ENCODE data around the gene CFAP54. TPM values are rescaled to one million over a fixed set of nuclear protein-coding genes. Genes with fewer than 3 reads are reported as not detected.
A peak's percentile ranks its signal among the peaks of the same experiment; 100 is the strongest.
"Not testable (repeated sequence)": the region's sequence is repeated elsewhere in the genome, so short reads cannot be mapped to it uniquely, and the experiment has no call there.

The CFAP54 gene
- total RNA-seq, 1 donor from 2014 or later, result 0.64 TPM

DNA sequence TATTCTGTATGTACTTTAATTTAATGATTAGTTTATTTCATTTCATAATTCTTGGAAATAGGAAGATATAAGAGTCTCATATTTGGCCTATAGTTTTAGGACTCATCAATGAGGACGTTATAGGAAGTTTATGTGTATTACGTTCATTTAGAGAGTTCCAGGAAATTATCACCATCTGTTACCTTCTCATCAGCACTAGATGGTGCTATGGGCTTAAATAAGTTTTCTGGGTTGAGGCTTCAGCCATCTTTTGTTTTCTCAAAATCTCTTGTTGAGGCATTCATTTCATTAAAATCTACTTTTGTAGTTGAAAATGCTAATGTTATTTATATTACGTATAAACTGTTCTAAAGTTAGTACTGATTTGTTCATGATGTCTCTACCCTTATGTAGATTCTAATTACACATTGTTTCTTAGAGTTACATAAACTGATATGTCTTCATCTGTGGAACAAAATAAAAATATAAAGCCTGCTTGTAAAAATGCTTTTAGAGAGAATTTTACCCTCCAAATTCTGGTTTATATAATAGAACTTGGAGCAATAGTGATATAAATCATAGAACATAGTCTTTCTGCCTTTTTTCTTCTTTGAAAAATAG is 89.2 kb downstream of the CFAP54 start:
- Mint-ChIP-seq H3K36me3 (ENCODE audit: low read depth) (no peaks in the 10 kb centered on the region), H3K27me3 (no peaks in the 10 kb centered on the region), H3K27ac (no peak overlapping the region), H3K4me1 (peaks cover 4% of the 10 kb centered on the region), H3K4me3 (no peak overlapping the region), H3K9me3 (no peaks in the 10 kb centered on the region)
- ChIA-PET POLR2A (no interaction called here), CTCF (interaction anchor here (1.4 to 1.9 kb wide), 6 partner anchors 30 to 1382 kb away, joined by 4 to 9 read pairs (median 6); no protein-coding TSS in a partner anchor)
- ATAC-seq (ENCODE audit: low read depth), result peak; percentile 50
- TF ChIP-seq, protein P1, sequence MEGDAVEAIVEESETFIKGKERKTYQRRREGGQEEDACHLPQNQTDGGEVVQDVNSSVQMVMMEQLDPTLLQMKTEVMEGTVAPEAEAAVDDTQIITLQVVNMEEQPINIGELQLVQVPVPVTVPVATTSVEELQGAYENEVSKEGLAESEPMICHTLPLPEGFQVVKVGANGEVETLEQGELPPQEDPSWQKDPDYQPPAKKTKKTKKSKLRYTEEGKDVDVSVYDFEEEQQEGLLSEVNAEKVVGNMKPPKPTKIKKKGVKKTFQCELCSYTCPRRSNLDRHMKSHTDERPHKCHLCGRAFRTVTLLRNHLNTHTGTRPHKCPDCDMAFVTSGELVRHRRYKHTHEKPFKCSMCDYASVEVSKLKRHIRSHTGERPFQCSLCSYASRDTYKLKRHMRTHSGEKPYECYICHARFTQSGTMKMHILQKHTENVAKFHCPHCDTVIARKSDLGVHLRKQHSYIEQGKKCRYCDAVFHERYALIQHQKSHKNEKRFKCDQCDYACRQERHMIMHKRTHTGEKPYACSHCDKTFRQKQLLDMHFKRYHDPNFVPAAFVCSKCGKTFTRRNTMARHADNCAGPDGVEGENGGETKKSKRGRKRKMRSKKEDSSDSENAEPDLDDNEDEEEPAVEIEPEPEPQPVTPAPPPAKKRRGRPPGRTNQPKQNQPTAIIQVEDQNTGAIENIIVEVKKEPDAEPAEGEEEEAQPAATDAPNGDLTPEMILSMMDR (IDR thresholded peaks at IDR 0.05), result no peak
- no peak for DNase-seq
- intact Hi-C loops (cut with micrococcal nuclease), result loop anchor here (1.0 to 10.0 kb wide), 10 partner anchors 407 to 1954 kb away; partner anchors contain the start of gene TMPO

GRCh38 chr12:96585977-96586376 is 96.6 kb downstream of the CFAP54 start:
- H3K4me3 Mint-ChIP-seq, result no peak overlapping the region
- H3K9me3 Mint-ChIP-seq, result no peaks in the 10 kb centered on the region

GRCh38 chr12:96587691-96588090 is 98.3 kb downstream of the CFAP54 start:
- no peak overlapping the region for H3K4me3 Mint-ChIP-seq
- CTCF ChIA-PET, result no interaction called here
- H3K4me1 Mint-ChIP-seq, result peaks cover 2% of the 10 kb centered on the region
- no peaks in the 10 kb centered on the region for H3K36me3 Mint-ChIP-seq (ENCODE audit: low read depth)
- DNase-seq (no peak), ATAC-seq (ENCODE audit: low read depth) (no peak)
- TF ChIP-seq, protein P1 (IDR thresholded peaks at IDR 0.05), result no peak
- POLR2A ChIA-PET, result no interaction called here
- H3K27me3 Mint-ChIP-seq, result peaks cover 17% of the 10 kb centered on the region
- no peak overlapping the region for H3K27ac Mint-ChIP-seq
- intact Hi-C loops (cut with micrococcal nuclease), result no loop called here
- H3K9me3 Mint-ChIP-seq, result no peaks in the 10 kb centered on the region

More at GRCh38 chr12:96585977-96586376, 96.6 kb downstream of the CFAP54 start:
- ChIA-PET CTCF (no interaction called here), POLR2A (no interaction called here)
- no peak overlapping the region for H3K27ac Mint-ChIP-seq
- H3K4me1 Mint-ChIP-seq, result peaks cover 2% of the 10 kb centered on the region
- no peaks in the 10 kb centered on the region for H3K36me3 Mint-ChIP-seq (ENCODE audit: low read depth)
- intact Hi-C loops (cut with micrococcal nuclease), result no loop called here
- H3K27me3 Mint-ChIP-seq, result peaks cover 17% of the 10 kb centered on the region
- ATAC-seq (ENCODE audit: low read depth), result no peak
- DNase-seq, result no peak
- TF ChIP-seq, protein P1 (IDR thresholded peaks at IDR 0.05), result no peak

GRCh38 chr12:96590970-96591369 is 101.6 kb downstream of the CFAP54 start:
- no peaks in the 10 kb centered on the region for H3K36me3 Mint-ChIP-seq (ENCODE audit: low read depth)
- no peak overlapping the region for H3K4me3 Mint-ChIP-seq
- POLR2A ChIA-PET, result no interaction called here
- DNase-seq (no peak), ATAC-seq (ENCODE audit: low read depth) (no peak)
- no peak overlapping the region for H3K27ac Mint-ChIP-seq
- CTCF ChIA-PET, result no interaction called here
- H3K9me3 Mint-ChIP-seq, result no peaks in the 10 kb centered on the region
- peaks cover 2% of the 10 kb centered on the region for H3K4me1 Mint-ChIP-seq
- intact Hi-C loops (cut with micrococcal nuclease), result no loop called here
- TF ChIP-seq, protein P1 (IDR thresholded peaks at IDR 0.05), result no peak
- peaks cover 16% of the 10 kb centered on the region for H3K27me3 Mint-ChIP-seq

DNA sequence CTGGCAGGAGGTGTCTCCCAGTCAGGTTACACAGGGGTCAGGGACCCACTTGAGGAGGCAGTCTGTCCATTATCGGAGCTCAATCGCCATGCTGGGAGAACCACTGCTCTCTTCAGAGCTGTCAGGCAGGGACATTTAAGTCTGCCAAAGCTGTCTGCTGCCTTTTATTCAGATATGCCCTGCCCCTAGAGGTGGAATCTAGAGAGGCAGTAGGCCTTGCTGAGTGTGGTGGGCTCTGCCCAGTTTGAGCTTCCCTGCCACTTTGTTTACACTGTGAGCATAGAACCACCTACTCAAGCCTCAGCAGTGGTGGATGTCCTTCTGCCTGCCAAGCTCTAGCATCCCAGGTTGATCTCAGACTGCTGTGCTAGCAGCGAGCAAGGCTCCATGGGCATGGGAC is 115.0 kb downstream of the CFAP54 start:
- CTCF ChIA-PET, H3K27ac Mint-ChIP-seq, POLR2A ChIA-PET: not testable (repeated sequence)

More for the DNA sequence above, 115.0 kb downstream of the CFAP54 start:
- H3K9me3 Mint-ChIP-seq; DNase-seq; ATAC-seq (ENCODE audit: low read depth); H3K4me3 Mint-ChIP-seq; intact Hi-C loops (cut with micrococcal nuclease); H3K36me3 Mint-ChIP-seq (ENCODE audit: low read depth); H3K4me1 Mint-ChIP-seq: not testable (repeated sequence)
- H3K27me3 Mint-ChIP-seq, result peaks cover 33% of the 10 kb centered on the region

Measured in activated B cell treated with CpG ODN at 0.5 μM for 24 hours (primary cell).